H9 (cell line): ENCODE results near the gene IL1A. TPM values are rescaled to one million over a fixed set of nuclear protein-coding genes. Genes with fewer than 3 reads are reported as not detected.

Experiments
- DNase-seq: peaks from one replicate; pipeline ENCODE4 v3.0.0-alpha.2; 2017
- H2AFZ ChIP-seq: one replicate; pipeline ENCODE4 v1.6.1; 2013; ENCODE audit warnings: mild to moderate bottlenecking, low read length, control low read depth, moderate library complexity
- H2AK5ac ChIP-seq: 2 replicates; pipeline ENCODE4 v1.6.1; 2013; ENCODE audit warnings: low read length, control low read depth, mixed read lengths; ENCODE audit not compliant: insufficient read length
- H2BK120ac ChIP-seq: one replicate; pipeline ENCODE4 v1.6.1; 2013; ENCODE audit warnings: low read depth, mild to moderate bottlenecking, low read length, control low read depth, inconsistent platforms; ENCODE audit not compliant: poor library complexity, severe bottlenecking
- H2BK12ac ChIP-seq: 2 replicates; pipeline ENCODE4 v1.6.1; 2013; ENCODE audit warnings: low read length, control low read depth, mixed read lengths, low read depth; ENCODE audit not compliant: insufficient read length
- H2BK15ac ChIP-seq: 2 replicates; pipeline ENCODE4 v1.6.1; 2013; ENCODE audit warnings: low read depth, low read length, control low read depth
- H2BK20ac ChIP-seq: one replicate; pipeline ENCODE4 v1.6.1; 2013; ENCODE audit warnings: low read depth, mild to moderate bottlenecking, low read length, control low read depth, inconsistent platforms; ENCODE audit not compliant: poor library complexity, severe bottlenecking
- H2BK5ac ChIP-seq: 2 replicates; pipeline ENCODE4 v1.6.1; 2013; ENCODE audit warnings: low read length, control low read depth, mixed read lengths; ENCODE audit not compliant: insufficient read length
- H3K14ac ChIP-seq: 2 replicates; pipeline ENCODE4 v1.6.1; 2013; ENCODE audit warnings: low read length, control low read depth; ENCODE audit not compliant: insufficient read depth
- H3K18ac ChIP-seq: 2 replicates; pipeline ENCODE4 v1.6.1; 2013; ENCODE audit warnings: low read depth, mild to moderate bottlenecking, mixed read lengths, low read length, control low read depth; ENCODE audit not compliant: insufficient read length
- H3K23ac ChIP-seq: 2 replicates; pipeline ENCODE4 v1.6.1; 2013; ENCODE audit warnings: low read length, control low read depth, mixed read lengths, low read depth; ENCODE audit not compliant: insufficient read length
- H3K23me2 ChIP-seq: 2 replicates; pipeline ENCODE4 v1.6.1; 2013; ENCODE audit warnings: low read depth, mild to moderate bottlenecking, mixed read lengths, low read length, control low read depth; ENCODE audit not compliant: insufficient read length, poor library complexity, severe bottlenecking
- H3K27ac ChIP-seq: 2 replicates; pipeline ENCODE4 v1.5.1; 2013; ENCODE audit warnings: low read length, control low read depth, mixed read lengths, low read depth; ENCODE audit not compliant: insufficient read length
- H3K27me3 ChIP-seq: 2 replicates; pipeline ENCODE4 v1.6.1; 2013; ENCODE audit warnings: low read length, control low read depth, inconsistent platforms; ENCODE audit not compliant: insufficient read depth
- H3K4ac ChIP-seq: 2 replicates; pipeline ENCODE4 v1.6.1; 2013; ENCODE audit warnings: low read depth, mild to moderate bottlenecking, control low read depth, inconsistent platforms, low read length, moderate library complexity
- H3K4me1 ChIP-seq: 2 replicates; pipeline ENCODE4 v1.6.1; 2013; ENCODE audit warnings: low read length, control low read depth, inconsistent platforms; ENCODE audit not compliant: insufficient read depth
- H3K4me2 ChIP-seq: 2 replicates; pipeline ENCODE4 v1.6.1; 2013; ENCODE audit warnings: low read length, control low read depth, mixed read lengths; ENCODE audit not compliant: insufficient read length, insufficient read depth
- H3K56ac ChIP-seq: 2 replicates; pipeline ENCODE4 v1.6.1; 2013; ENCODE audit warnings: low read depth, mild to moderate bottlenecking, mixed read lengths, low read length, control low read depth; ENCODE audit not compliant: insufficient read length
- H3K79me1 ChIP-seq: 2 replicates; pipeline ENCODE4 v1.6.1; 2013; ENCODE audit warnings: low read depth, mild to moderate bottlenecking, moderate library complexity, low read length, control low read depth, inconsistent platforms; ENCODE audit not compliant: insufficient read depth, poor library complexity, severe bottlenecking
- H3K79me2 ChIP-seq: 2 replicates; pipeline ENCODE4 v1.6.1; 2013; ENCODE audit warnings: low read length, control low read depth, inconsistent platforms; ENCODE audit not compliant: insufficient read depth
- H3K9ac ChIP-seq: 2 replicates; pipeline ENCODE4 v1.6.1; 2013; ENCODE audit warnings: low read length, control low read depth, mixed read lengths; ENCODE audit not compliant: insufficient read length; ENCODE audit errors: extremely low read depth
- H3K9me3 ChIP-seq: one replicate; pipeline ENCODE4 v1.6.1; 2013; ENCODE audit warnings: low read depth, low read length, inconsistent platforms; ENCODE audit not compliant: control insufficient read depth
- H3T11ph ChIP-seq: one replicate; pipeline ENCODE4 v1.6.1; 2013; ENCODE audit warnings: mild to moderate bottlenecking, low read length, control low read depth, inconsistent platforms
- H4K20me1 ChIP-seq: one replicate; pipeline ENCODE4 v1.6.1; 2013; ENCODE audit not compliant: control insufficient read depth, insufficient read length, insufficient read depth
- H4K5ac ChIP-seq: 2 replicates; pipeline ENCODE4 v1.6.1; 2013; ENCODE audit warnings: low read depth, mild to moderate bottlenecking, mixed read lengths, low read length, control low read depth; ENCODE audit not compliant: insufficient read length
- H4K8ac ChIP-seq: replicated peaks from 2 replicates; pipeline ENCODE4 v1.6.1; 2013; ENCODE audit warnings: low read length, control low read depth, mixed read lengths, low read depth; ENCODE audit not compliant: insufficient read length
- H4K91ac ChIP-seq: 2 replicates; pipeline ENCODE4 v1.6.1; 2013; ENCODE audit warnings: low read depth, mild to moderate bottlenecking, moderate library complexity, mixed read lengths, low read length, control low read depth; ENCODE audit not compliant: insufficient read length
- H3K27ac Mint-ChIP-seq, 3 experiments: 2 replicates in 2 of 3; 3 replicates in 1 of 3; pipeline ENCODE4 v1.8.0; 2020 to 2021; ENCODE audit warnings: mixed read lengths in 3 of 3, mild to moderate bottlenecking in 1 of 3, moderate library complexity in 1 of 3
- H3K27me3 Mint-ChIP-seq: 2 replicates; pipeline ENCODE4 v1.8.0; 2021; ENCODE audit warnings: low read depth, mild to moderate bottlenecking, moderate library complexity, mixed read lengths
- H3K36me3 Mint-ChIP-seq, 3 experiments: 2 replicates in 2 of 3; 3 replicates in 1 of 3; pipeline ENCODE4 v1.8.0; 2020 to 2021; ENCODE audit warnings: low read depth in 3 of 3, mixed read lengths in 3 of 3; ENCODE audit not compliant: insufficient read depth in 1 of 3
- H3K4me1 Mint-ChIP-seq, 2 experiments: 2 replicates each; pipeline ENCODE4 v1.8.0; 2020; ENCODE audit warnings: mixed read lengths in 2 of 2
- H3K4me3 Mint-ChIP-seq, 2 experiments: 2 replicates in 1 of 2; 3 replicates in 1 of 2; pipeline ENCODE4 v1.8.0; 2020 to 2021; ENCODE audit warnings: mild to moderate bottlenecking in 2 of 2, mixed read lengths in 2 of 2, moderate library complexity in 1 of 2
- H3K9me3 Mint-ChIP-seq, 2 experiments: 2 replicates in 1 of 2; 3 replicates in 1 of 2; pipeline ENCODE4 v1.8.0; 2020; ENCODE audit warnings: mild to moderate bottlenecking in 2 of 2, mixed read lengths in 2 of 2, moderate library complexity in 1 of 2
- WGBS: extraction: QIAGEN DNeasy Blood & Tissue Kit; methylation state at CpG from one replicate; pipeline ENCODE4 v1.1.7; 2013; ENCODE audit warnings: missing lambda C conversion rate, low lambda C conversion rate, mixed read lengths; ENCODE audit not compliant: insufficient read length; ENCODE audit errors: extremely low coverage; 5-methylcytosine and 5-hydroxymethylcytosine counted together
- total RNA-seq: library from RNA; stranded (reverse); gene quantifications from 2 replicates; pipeline ENCODE4 v1.2.1, GENCODE V29; 2021
- TF ChIP-seq, protein P1 (sequence below): fragments of 200-600 bp; sonication (generic); conservative IDR thresholded peaks from 3 replicates; pipeline ENCODE4 v1.8.0; 2021; ENCODE audit warnings: antibody characterized with exemption, mild to moderate bottlenecking

IL1A gene
- total RNA-seq, 1 experiment from 2014 or later = 0.35 TPM

DNA sequence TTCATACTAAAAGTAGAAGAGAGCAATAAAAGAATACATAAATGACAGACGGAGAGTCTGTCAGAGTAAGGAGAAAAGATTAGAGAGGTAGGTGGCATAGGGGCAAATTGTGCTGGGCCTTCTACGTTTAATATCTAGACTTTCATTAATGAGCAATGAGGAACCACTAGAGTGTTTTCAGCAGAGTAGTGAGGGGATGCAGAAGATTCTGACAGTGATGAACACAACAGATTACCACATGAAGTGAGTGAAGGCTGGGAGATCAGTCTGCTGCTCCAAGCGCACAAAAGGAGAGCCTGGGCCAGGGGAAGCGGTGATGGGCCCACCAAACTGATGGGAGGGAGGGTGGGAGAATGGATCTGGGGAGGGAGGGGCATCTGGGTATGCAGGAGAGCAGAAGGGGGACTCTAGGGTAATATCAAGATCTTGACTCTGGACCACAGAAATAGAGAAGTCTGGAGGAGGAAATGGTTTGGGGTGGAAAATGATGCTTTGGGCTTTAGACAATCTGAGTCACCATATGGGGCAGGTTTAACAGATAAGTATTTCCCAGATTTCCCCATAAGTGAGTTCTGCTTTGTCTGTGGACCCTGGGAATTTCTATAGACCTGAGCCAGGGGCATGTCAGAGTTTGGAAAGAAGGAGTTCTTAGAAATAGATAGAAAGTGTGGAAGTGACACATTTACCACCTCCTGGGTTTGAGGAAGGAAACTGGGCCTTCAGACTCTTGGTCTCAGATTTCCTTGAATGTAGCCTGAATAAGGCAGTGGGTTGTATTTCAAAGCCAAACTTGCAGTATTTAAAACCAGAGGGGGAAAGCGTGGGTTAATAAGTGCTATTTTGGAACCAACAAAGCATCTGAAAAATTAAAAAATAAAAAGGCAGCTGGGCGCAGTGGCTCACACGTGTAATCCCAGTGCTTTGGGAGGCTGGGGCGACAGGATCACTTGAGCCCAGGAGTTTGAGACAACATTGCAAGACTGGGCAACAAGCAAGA is 15.0 kb upstream of the IL1A start:
- WGBS = no CpG with 5 or more reads among the region's 8 CpGs
- Histone ChIP-seq H3K27me3 (no peaks in the 10 kb centered on the region), H4K8ac (no peak overlapping the region)

More for the DNA sequence above, 15.0 kb upstream of the IL1A start:
- TF ChIP-seq, protein P1, sequence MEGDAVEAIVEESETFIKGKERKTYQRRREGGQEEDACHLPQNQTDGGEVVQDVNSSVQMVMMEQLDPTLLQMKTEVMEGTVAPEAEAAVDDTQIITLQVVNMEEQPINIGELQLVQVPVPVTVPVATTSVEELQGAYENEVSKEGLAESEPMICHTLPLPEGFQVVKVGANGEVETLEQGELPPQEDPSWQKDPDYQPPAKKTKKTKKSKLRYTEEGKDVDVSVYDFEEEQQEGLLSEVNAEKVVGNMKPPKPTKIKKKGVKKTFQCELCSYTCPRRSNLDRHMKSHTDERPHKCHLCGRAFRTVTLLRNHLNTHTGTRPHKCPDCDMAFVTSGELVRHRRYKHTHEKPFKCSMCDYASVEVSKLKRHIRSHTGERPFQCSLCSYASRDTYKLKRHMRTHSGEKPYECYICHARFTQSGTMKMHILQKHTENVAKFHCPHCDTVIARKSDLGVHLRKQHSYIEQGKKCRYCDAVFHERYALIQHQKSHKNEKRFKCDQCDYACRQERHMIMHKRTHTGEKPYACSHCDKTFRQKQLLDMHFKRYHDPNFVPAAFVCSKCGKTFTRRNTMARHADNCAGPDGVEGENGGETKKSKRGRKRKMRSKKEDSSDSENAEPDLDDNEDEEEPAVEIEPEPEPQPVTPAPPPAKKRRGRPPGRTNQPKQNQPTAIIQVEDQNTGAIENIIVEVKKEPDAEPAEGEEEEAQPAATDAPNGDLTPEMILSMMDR = no peak
- Mint-ChIP-seq H3K36me3 (peaks cover 0 to 6% (median 0%) of the 10 kb centered on the region in 3 experiments; a peak in 1 of 7 replicates), H3K9me3 (peaks cover 6 to 16% of the 10 kb centered on the region in 2 experiments; a peak in 4 of 5 replicates), H3K4me3 (no peak overlapping the region), H3K27me3 (no peaks in the 10 kb centered on the region), H3K4me1 (peaks cover 8 to 26% of the 10 kb centered on the region in 2 experiments), H3K27ac (peak overlapping the region in 1 of 3 experiments; percentile 34; a peak in 2 of 7 replicates)
- H3K4me1 ChIP-seq = no peaks in the 10 kb centered on the region
- H4K20me1 ChIP-seq = no peaks in the 10 kb centered on the region
- H2BK15ac ChIP-seq = no peak overlapping the region
- H3K9ac ChIP-seq = no peak overlapping the region
- H3K27ac ChIP-seq = no peak overlapping the region
- H3K56ac ChIP-seq = no peak overlapping the region
- H2BK5ac ChIP-seq = no peak overlapping the region
- no peak overlapping the region for H3K14ac ChIP-seq
- H2AK5ac ChIP-seq = no peak overlapping the region
- H3K23me2 ChIP-seq = no peaks in the 10 kb centered on the region
- H3K4ac ChIP-seq = no peak overlapping the region
- H2BK12ac ChIP-seq = no peak overlapping the region
- no peak overlapping the region for H4K5ac ChIP-seq
- no peak overlapping the region for H3K23ac ChIP-seq
- no peak overlapping the region for H4K91ac ChIP-seq
- H3T11ph ChIP-seq = no peak overlapping the region
- H2BK120ac ChIP-seq = no peak overlapping the region
- no peaks in the 10 kb centered on the region for H3K79me2 ChIP-seq
- H3K4me2 ChIP-seq = no peak overlapping the region
- no peaks in the 10 kb centered on the region for H3K9me3 ChIP-seq
- no peak overlapping the region for H2AFZ ChIP-seq
- H2BK20ac ChIP-seq = no peak overlapping the region
- no peak overlapping the region for H3K18ac ChIP-seq
- no peaks in the 10 kb centered on the region for H3K79me1 ChIP-seq
- DNase-seq = no peak
